ENCODE measurements around the gene ANKS1B.

- TF ChIP-seq SIN3A (IDR thresholded peaks at IDR 0.05; ENCODE audit: borderline replicate concordance, insufficient read depth, low read depth, low read length) (no peak), REST (IDR thresholded peaks at IDR 0.05; ENCODE audit: insufficient read depth in 1 of 2, low read depth in 2 of 2, low read length in 1 of 2) (no peak)
Measured at GRCh38 chr12:99822273-99822672, 162.5 kb downstream of the ANKS1B start.
